Measurements from ENCODE around the gene PRKAR2B.
"Not testable (repeated sequence)": the region's sequence is repeated elsewhere in the genome, so short reads cannot be mapped to it uniquely, and the experiment has no call there.

The PRKAR2B gene

DNA sequence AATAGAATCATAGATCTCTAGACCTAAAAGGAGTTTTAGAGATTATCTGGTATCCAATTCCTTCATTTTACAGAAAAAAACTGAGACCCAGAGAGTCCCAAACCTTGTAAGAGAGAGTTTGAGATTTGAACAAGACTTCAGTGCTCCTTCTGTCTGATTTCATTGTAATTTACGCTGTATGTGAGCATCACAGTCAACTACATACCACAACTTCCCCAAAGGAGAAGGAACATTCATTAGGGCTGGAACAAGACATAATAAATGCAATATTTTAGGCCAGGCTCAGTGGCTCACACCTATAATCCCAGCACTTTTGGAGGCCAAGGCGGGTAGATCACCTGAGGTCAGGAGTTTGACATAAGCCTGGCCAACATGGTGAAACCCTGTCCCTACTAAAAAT, 17.3 kb upstream of the PRKAR2B start:
- DNase-seq (ENCODE audit: low read depth): no peak

DNA sequence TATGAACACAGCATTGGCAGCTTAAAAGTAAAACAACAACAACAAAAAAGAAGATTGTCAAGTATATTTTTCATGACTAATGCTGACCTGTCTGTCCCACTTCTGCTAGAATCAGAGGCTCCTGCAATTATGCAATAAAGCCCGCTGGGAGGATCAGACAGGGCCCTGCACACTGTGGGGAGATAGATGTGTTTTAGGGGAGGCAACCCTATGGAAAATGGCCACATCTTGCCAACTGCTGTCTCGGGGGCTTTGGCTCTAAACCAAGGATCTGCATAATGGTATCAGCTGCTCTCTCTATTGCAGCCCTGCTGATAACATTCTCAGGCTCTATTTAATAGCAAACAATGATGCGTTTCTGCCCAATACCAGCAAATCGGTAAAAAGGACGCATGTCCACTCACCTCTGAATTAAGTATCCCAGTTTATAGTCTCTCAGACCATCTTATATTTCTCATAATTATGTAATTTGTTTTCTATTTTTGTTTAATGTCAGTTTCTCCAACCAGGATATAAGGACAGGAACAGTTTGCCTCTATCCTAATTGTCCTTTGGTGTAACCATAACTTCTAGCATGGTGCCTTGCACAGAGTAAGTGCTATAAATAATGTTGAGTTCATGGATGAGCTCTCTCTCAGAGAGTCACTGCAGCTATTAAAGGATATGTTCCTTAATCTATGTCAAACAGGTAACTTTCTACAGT, 15.3 kb upstream of the PRKAR2B start:
- DNase-seq (ENCODE audit: low read depth): no peak

DNA sequence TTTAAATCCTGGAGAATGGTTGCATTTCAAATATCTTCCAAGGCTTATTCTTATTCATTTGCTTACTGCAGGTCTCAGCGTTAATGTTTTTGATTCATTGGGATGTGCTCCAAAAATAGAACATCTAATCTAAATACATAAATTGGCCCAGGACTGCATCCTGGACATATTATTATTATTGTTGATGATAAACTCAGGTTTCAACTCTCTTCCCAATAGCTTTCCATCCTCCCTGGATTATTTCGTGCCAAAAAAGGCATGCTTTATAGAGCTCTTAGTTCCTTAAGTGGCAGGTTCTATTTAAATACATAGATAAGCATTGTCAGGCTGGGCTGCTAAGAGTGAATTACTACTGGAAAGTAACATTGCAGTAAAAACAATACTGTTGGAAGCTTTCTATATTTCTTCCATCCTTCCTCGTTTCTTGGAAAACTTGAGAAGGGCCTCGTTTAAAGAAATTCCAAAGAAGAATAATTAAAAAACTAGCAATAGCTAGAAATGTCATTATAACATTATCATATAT, 14.7 kb upstream of the PRKAR2B start:
- no peak for DNase-seq (ENCODE audit: low read depth)

DNA sequence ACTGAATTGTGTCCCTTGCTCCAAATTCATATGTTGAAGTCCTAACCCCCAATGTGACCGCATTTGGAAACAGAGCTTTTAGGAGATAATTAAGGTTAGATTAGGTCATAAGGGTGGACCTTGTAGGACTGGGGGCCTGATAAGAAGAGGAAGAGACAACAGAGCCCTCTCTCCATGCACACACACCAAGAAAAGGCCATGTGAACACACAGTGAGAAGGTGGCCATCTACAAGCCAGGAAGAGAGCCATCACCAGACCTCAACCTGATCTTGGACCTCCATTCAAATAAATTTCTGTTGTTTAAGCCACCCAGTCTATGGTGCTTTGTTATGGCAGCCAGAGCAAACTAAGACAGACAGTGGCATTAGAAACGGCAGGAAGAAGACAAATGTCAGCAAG, 12.5 kb upstream of the PRKAR2B start:
- DNase-seq (ENCODE audit: low read depth): no peak

DNA sequence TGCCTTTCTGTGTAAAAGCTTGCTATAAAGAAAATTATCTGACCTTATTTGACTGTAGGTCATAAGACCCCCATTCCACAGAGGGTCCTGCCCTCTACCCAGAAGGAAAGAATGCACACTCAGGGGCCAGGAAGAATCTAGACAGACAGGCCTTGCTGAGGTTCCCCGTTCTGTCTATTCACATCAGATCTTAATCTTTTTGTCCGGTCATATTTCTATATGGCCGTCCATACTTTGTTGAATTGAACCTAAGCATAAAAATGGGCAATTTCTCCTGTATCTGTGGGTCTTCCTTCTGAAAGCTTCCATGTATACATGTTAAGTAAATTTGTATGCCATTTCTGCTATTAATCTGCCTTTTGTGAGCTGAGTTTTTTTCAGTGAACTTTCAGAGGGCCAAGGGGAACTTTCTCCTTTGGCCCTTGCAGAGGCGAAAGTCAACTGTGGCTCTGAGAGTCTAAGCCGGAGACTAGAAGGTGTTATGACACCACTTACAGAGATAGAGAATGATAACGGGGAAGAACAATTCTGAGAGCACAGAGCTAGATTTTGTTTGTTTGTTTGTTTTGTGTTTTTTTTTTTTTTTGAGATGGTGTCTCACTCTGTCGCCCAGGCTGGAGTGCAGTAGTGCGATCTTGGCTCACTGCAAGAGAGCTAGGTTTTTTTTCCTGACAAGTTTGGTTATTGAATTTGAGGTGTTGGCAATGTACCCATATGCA, 11.6 kb upstream of the PRKAR2B start:
- DNase-seq (ENCODE audit: low read depth): no peak

DNA sequence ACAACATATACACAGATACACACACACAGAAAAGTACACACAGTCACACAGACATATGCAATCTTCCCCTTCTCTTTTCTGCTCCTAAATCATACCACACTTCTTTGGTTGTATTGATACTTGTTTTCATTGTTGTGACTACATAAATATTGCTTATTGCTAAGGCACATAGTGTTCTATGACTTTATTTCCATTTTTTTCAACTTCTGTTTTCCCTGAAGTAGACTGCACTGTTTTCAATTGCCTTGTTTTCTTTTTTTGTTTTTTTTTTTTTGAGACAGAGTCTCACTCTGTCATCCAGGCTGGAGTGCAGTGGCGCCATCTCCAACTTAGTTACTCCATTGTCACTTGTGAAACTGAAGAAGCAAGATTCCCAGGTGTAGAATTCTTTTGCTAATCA, 10.0 kb upstream of the PRKAR2B start:
- DNase-seq (ENCODE audit: low read depth): no peak

DNA sequence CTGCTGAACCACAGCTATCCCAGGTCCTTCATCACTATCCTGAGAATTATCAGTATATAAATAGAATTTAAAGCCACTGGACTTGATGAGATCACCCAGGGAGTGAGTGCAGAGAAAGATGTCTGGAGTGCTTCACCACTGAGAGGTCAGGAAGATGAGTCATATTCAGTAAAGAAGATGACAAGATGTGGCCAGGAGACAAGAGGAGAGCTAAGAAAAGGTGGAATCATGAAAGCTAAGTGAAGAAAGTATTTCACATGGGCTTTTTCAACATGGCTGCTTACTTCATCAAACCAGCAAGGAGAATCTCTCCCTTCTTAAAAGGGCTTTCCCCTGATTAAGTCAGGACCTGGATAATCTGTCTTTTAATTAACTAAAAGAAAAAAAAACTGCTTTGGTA, 9.1 kb upstream of the PRKAR2B start:
- no peak for DNase-seq (ENCODE audit: low read depth)

DNA sequence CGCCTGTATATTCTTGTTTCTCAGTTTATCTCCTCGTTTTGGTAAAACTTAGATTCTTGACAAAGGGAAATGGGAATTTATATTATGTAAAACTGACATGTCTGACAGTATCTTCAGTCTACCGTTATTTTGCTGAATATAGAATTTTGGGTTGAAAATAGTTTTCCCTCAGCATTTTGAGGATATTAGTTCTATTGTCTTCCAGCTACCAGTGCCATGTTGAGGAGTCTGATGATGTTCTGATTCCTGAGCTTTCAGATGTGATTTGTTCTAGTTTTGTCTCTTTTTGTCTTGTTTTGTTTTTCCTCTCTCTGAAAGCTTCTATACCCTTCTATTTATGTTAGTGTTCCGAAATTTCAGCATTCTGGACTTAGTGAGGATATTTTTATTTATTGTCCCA, 8.0 kb upstream of the PRKAR2B start:
- DNase-seq (ENCODE audit: low read depth): no peak

DNA sequence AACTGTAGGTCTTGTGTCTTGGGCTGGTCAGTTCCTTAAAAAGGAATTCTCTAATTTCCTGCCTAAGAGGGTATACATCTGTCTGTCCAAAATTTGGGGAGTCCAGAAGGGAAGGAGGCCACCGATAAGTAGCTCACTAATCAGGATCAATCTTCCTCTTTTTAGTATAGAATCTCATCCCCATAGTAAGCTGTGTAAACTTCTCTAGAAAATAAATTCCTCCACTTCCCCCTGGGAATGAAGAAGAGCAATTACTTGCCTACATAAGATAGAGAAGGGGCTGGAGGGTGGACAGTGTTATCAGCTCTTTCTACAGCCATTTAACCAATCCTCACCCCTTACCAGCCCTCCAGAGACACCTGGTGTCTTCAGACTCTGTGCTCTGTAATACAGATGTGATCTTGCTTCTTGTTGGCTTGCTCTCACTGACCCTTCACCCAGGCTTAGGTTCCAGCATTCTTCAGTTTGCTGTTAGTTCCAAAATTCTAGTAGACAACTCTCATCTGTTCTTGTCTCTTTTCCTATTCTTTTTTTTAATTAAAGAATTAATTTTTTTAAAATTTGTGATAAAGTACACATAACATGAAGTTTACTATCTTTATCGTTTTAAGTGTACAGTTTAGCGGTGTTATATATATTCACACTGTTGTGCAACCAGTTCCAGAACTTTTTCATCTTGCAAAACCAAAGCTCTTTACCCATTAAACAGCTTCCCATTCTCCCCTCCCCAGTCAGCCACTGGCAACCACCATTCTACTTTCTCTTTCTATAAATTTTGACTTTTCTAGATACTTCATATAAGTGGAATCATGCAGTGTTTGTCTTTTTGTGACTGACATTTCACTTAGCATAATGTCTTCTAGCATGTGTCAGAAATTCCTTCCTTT, 6.5 kb upstream of the PRKAR2B start:
- no peak for DNase-seq (ENCODE audit: low read depth)

DNA sequence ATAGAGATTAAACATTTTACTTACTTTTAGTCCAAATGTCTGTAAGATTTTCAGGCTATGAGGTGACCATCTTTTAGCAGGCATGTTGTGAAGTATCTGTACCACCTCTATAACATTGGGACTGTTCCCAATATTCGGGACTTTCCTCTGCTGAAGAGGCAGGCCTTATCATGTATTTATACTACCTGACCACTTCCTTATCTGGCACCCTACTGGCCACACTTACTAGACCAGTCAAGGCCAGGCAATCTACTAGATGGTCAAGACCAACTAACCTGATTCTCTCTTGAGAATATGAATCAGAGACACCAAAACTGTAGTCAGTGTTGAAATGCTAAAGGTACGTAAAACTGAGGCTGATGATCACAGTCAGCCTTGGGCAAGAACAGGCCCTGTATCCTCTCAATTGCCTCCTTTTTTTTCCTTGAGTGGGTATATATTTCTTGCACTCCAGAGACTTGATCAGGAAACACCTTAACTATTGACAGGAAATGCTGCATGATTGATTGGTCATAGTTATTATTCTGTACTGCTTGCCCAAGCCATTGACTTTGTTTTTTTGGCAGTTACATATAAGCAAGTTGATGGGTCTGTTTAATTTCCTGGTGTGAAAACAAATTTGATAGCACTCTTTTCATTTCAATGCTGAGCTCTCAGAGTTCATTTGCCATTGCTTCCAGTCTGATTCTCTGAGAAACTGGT, 5.2 kb upstream of the PRKAR2B start:
- no peak for DNase-seq (ENCODE audit: low read depth)

DNA sequence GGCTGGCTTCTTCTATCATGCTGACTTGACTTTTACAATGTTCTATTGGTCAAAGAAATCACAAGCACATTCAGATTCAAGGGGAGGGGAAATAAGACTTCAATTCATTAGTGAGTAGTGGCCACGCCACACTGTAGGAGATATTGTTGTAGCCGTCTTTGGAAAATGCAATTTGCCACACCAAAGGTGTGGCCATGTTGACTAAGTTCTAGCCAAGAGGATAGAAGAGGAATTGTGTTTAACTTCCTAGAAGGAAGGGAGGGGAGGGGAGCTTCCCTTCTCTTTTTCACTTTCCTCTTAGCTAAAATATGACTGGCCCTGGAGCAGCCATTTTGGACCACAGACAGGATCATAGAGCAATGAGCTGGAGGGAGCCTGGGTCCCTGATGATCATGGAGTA, 3.4 kb upstream of the PRKAR2B start:
- DNase-seq (ENCODE audit: low read depth): no peak

DNA sequence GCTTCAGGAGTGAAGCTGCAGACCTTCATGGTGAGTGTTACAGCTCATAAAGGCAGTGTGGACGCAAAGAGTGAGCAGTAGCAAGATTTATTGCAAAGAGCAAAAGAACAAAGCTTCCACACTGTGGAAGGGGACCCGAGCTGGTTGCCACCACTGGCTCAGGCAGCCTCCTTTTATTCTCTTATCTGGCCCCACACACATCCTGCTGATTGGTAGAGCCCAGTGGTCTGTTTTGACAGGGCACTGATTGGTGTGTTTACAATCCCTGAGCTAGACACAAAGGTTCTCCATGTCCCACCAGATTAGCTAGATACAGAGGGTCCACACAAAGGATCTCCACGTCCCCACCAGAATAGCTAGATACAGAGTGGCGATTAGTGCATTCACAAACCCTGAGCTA, 2.7 kb upstream of the PRKAR2B start:
- not testable (repeated sequence) for DNase-seq (ENCODE audit: low read depth)

DNA sequence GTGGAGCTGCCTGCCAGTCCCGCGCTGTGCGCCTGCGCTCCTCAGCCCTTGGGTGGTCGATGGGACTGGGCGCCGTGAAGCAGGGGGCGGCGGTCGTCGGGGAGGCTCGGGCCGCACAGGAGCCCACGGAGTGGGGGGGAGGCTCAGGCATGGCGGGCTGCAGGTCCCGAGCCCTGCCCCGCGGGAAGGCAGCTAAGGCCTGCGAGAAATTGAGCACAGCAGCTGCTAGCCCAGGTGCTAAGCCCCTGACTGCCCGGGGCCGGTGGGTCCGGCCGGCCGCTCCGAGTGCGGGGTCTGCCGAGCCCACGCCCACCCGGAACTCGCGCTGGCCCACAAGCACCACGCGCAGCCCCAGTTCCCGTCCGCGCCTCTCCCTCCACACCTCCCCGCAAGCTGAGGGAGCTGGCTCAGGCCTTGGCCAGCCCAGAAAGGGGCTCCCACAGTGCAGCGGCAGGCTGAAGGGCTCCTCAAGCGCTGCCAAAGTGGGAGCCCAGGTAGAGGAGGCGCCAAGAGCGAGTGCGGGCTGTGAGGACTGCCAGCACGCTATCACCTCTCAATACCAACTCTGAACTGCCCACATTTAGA, 2.1 kb upstream of the PRKAR2B start:
- not testable (repeated sequence) for DNase-seq (ENCODE audit: low read depth)

DNA sequence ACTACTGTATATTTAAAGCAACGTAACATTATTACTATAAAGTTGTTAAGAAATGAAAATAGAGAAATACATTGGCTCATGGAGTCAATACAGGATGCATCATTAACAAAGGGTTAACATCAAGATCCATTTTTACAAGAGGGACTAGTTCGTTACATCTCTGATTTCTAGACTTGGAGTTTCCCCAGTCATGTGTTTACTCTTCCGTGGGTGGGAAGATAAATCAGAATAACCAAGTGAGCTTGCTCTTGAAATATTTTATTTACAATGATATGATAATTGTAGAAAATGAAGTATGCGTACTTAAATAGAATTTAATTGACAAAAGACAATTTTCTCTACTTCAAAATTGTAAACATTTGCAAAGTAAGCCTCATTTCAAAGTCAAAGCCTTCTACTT, 1.0 kb upstream of the PRKAR2B start:
- DNase-seq (ENCODE audit: low read depth): no peak

DNA sequence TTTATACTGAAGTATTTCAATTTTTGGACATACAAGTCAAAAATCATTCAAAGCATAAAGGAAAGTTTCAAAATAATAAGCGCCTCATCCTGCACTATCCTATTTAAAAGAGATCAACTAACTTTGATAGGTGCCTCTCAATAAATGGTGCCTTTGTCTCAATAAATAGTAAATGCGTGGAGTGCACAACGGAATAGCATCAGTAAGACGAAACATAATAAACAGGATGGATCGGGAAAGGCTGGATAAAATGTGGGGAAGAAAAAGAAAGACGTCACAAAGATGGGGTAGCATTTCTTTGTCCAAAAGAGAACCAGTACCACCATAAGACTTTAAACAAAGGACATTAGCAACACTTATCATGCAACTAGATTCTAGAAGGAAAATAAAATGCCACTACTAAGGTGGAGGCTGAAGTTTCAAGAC, 571 bp upstream of the PRKAR2B start:
- DNase-seq (ENCODE audit: low read depth): no peak

DNA sequence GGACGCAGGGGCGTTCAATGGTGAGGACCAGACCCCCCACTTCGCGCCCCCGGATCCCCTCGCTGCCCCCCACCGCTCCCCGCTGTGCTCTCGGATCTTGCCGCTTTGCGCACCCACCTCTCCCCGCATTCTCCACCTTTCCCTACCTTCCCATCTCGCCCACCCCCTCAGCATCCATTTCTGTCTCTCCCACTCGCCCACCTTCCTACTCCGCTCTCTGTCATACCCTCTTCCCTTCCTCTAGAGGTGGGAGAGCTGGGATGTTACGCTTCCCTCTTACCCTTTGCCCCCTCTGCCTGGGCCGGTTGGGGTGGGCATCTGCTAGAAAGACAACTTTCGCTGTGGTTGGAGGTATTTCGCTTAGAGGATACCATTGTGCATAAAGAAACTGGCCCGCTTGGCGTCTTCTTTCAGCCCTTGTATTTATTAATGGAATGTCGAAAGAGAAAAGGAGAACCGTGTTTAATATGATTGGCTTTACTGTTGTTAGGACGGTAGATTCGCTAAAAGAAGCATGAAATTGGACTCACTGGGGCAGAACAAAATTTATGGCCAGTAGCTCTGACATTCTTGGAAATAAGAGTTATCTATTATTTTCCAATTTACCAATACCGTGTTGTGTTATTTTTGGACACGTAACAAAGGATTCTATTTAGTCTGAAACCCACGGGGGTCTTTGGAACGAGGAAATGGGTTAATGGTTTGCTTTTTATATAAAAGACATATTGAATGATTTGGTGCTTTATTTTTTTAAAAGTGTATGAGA, 873 bp downstream of the PRKAR2B start:
- DNase-seq (ENCODE audit: low read depth): no peak

DNA sequence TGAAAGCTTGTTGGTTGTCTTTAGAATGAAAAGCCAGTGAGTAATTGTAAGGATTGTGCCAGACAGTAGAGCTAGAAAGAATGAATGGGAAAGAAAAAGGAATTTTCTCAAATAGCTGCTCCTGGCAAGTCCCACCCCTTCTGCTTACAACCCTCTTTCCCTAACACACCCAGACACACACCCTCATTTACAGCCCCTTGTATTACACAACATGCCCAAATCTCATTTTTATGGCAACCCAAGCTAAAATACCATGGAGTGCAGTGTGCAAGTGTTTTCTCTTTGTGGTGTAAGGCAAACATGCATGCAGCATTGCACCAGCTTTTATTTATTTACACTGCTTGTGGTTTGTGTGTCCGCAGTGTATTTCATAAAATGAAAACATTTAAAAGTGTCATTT, 1.5 kb downstream of the PRKAR2B start:
- no peak for DNase-seq (ENCODE audit: low read depth)

DNA sequence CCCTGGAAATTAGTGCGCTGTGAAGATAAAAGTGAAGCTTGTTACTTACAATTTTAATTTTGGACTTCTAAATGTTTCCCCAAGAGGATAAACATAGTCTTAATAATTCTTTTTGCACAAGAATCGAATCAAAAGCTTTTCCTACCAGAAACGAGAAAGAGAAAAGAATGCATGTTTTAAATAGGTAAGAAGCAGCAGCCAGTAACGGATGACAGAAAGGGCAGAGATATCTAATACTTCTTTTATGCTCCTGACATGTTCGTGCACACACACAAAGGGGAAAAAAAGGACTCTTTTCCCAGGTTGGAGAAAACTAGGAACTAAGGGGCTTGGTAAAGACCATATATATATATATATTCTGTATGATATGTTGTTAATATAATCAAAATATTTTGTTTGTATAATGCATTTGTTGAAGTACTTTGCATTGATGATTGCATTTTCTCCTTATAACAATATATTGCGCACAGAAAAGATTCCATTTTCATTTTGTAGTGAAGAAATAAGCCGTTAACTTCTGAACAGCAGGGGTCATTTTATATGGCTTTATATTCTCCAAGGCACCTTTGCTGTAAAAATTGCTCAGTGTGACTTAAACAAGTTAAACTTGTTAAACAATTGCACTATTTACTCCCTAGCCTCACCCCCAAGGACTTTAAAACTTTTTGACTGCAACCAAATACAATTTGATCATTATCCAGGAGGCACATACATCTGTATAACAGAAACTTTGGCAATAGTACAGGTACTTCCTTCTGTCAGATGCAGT, 2.2 kb downstream of the PRKAR2B start:
- no peak for DNase-seq (ENCODE audit: low read depth)

DNA sequence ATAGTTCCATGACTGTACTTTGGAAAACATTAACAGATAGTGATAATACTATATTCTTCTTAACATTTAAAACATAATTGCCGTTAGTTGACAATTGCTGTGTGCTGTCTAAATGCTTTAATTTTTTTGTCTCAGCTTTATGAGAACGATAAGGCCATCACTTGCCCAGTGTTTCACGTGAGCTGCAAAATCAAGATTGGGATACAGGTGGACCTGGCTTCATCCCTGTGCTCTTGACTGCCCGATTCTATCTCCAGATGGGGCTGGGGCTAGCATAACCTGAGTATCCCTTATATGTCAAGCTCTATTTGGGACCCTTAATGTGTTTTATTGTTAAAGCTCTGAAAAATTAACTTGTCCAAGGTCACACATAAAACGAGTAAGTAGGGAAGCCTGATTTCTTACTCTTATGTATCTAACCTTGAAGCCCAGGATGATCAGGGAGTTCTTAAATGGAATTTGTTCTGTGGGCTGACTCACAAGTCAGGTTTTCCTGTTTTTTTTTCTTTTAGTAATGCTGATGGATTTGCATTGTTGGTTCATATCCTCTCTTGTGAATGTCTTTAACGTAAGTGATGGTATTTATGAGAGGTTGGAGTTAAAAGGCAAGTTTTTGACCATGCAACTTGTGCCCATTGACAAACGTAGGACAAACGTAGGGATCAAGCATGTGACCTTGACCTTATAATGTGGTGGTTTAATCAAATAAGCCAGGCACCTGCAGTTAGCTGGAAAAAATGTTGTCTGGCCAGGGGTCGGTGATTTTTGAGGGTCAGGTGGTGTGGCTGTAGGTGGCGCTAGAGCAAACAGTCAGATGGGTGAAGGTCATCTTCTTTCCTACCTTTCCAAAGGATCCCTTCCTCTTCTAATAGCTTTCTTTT, 3.6 kb downstream of the PRKAR2B start:
- no peak for DNase-seq (ENCODE audit: low read depth)

All from HS-27A (cell line).